Right lobe of liver (tissue), 4 donors: Measurements from ENCODE around the gene NDUFS2.

Experiments used
- CTCF ChIP-seq, 4 donors: fragments of 200-600 bp in 3 of 4; fragments of 450-650 bp in 1 of 4; IDR thresholded peaks; one replicate each; pipeline versions ENCODE4 v1.5.1 to v1.8.0; 2016 to 2022; ENCODE audit warnings: antibody characterized with exemption in 4 of 4, mild to moderate bottlenecking in 2 of 4
- POLR2A ChIP-seq: fragments of 450-650 bp; IDR thresholded peaks from one replicate; pipeline ENCODE4 v1.6.1; 2017; ENCODE audit warnings: antibody characterized with exemption, mild to moderate bottlenecking
- donor health status: DM: no; HTN: no; CAD: no.
- donor health status: DM: no; HTN: no; CAD: no.
- donor health status: DM: no; HTN: yes; CAD: no.

GRCh38 chr1:161188381-161188780 is 13.8 kb upstream of the NDUFS2 start:
- TF ChIP-seq CTCF (IDR thresholded peaks at IDR 0.05) (no peak), POLR2A (no peak)
